Measurements from ENCODE around the gene CLIC4. TPM values are rescaled to one million over a fixed set of nuclear protein-coding genes. Genes with fewer than 3 reads are reported as not detected.
"Not testable (repeated sequence)": the region's sequence is repeated elsewhere in the genome, so short reads cannot be mapped to it uniquely, and the experiment has no call there.

CLIC4 gene
- total and polyA plus RNA-seq, 5 experiments from 2014 or later, result 0.07 to 6.6 (median 0.50) TPM

GRCh38 chr1:24875257-24875656 is 130.0 kb downstream of the CLIC4 start:
- POLR2A ChIA-PET, result no interaction called here
- peak overlapping the region in 1 of 10 donors; percentile 27 for H3K27ac Mint-ChIP-seq
- H3K9me3 Mint-ChIP-seq, result no peaks in the 10 kb centered on the region
- ATAC-seq (no peak), DNase-seq (no peak)
- H3K27me3 Mint-ChIP-seq, result peaks cover 0 to 5% (median 0%) of the 10 kb centered on the region in 5 donors
- H3K36me3 Mint-ChIP-seq, result no peaks in the 10 kb centered on the region
- H3K4me3 Mint-ChIP-seq, result no peak overlapping the region
- H3K4me1 Mint-ChIP-seq, result peaks cover 11 to 27% (median 21%) of the 10 kb centered on the region in 4 donors

GRCh38 chr1:24875991-24876506 is 130.8 kb downstream of the CLIC4 start:
- ATAC-seq, result no peak
- Mint-ChIP-seq H3K9me3 (no peaks in the 10 kb centered on the region), H3K36me3 (no peaks in the 10 kb centered on the region), H3K27ac (peak overlapping the region in 1 of 10 donors; percentile 71), H3K4me3 (no peak overlapping the region), H3K27me3 (peaks cover 0 to 5% (median 0%) of the 10 kb centered on the region in 5 donors), H3K4me1 (peaks cover 7 to 19% (median 14%) of the 10 kb centered on the region in 4 donors)
- DNase-seq, result no peak
- POLR2A ChIA-PET, result no interaction called here

GRCh38 chr1:24878045-24878444 is 132.8 kb downstream of the CLIC4 start:
- peak overlapping the region in 1 of 10 donors; percentile 51 for H3K27ac Mint-ChIP-seq
- H3K36me3 Mint-ChIP-seq, result peaks cover 0 to under 1% (median 0%) of the 10 kb centered on the region in 3 donors
- H3K9me3 Mint-ChIP-seq, result peaks cover 0 to 6% (median under 1%) of the 10 kb centered on the region in 9 donors
- POLR2A ChIA-PET, result no interaction called here
- no peak overlapping the region for H3K4me3 Mint-ChIP-seq
- no peak for ATAC-seq
- H3K4me1 Mint-ChIP-seq, result peaks cover 0 to under 1% (median 0%) of the 10 kb centered on the region in 4 donors
- no peak for DNase-seq
- peaks cover 0 to 5% (median 0%) of the 10 kb centered on the region in 5 donors for H3K27me3 Mint-ChIP-seq

GRCh38 chr1:24878775-24879742 is 133.8 kb downstream of the CLIC4 start:
- Mint-ChIP-seq H3K36me3 (peaks cover 0 to 10% (median 3%) of the 10 kb centered on the region in 3 donors), H3K27ac (no peak overlapping the region), H3K4me3 (no peak overlapping the region), H3K27me3 (peaks cover 0 to 5% (median 0%) of the 10 kb centered on the region in 5 donors), H3K4me1 (no peaks in the 10 kb centered on the region), H3K9me3 (peaks cover 0 to 16% (median 9%) of the 10 kb centered on the region in 9 donors)
- DNase-seq, result no peak
- POLR2A ChIA-PET, result interaction anchor here (0.6 kb wide), 1 partner anchor 61 kb away, joined by 3 read pairs; no protein-coding TSS in a partner anchor
- ATAC-seq, result no peak

GRCh38 chr1:24881034-24881433 is 135.8 kb downstream of the CLIC4 start:
- H3K27ac Mint-ChIP-seq, result no peak overlapping the region
- no peak overlapping the region for H3K4me3 Mint-ChIP-seq
- H3K9me3 Mint-ChIP-seq, result peaks cover 4 to 25% (median 14%) of the 10 kb centered on the region in 9 donors
- ATAC-seq (no peak), DNase-seq (no peak)
- POLR2A ChIA-PET, result interaction anchor here (0.6 kb wide), 1 partner anchor 20 kb away, joined by 3 read pairs; no protein-coding TSS in a partner anchor
- peaks cover 0 to 20% (median 4%) of the 10 kb centered on the region in 3 donors for H3K36me3 Mint-ChIP-seq
- H3K4me1 Mint-ChIP-seq, result no peaks in the 10 kb centered on the region
- peaks cover 0 to 5% (median 0%) of the 10 kb centered on the region in 5 donors for H3K27me3 Mint-ChIP-seq

- Mint-ChIP-seq H3K27ac (no peak overlapping the region), H3K36me3 (peaks cover 0 to 20% (median 4%) of the 10 kb centered on the region in 3 donors), H3K4me3 (no peak overlapping the region), H3K27me3 (peaks cover 0 to 6% (median 1%) of the 10 kb centered on the region in 5 donors), H3K4me1 (peaks cover 0 to 9% (median 0%) of the 10 kb centered on the region in 4 donors), H3K9me3 (peaks cover 4 to 25% (median 14%) of the 10 kb centered on the region in 9 donors)
- DNase-seq (no peak), ATAC-seq (no peak)
- POLR2A ChIA-PET, result no interaction called here
These were observed 139.5 kb downstream of the CLIC4 start for GRCh38 chr1:24884751-24885150.

GRCh38 chr1:24886241-24886640 is 141.0 kb downstream of the CLIC4 start:
- H3K9me3 Mint-ChIP-seq, result peaks cover 4 to 25% (median 14%) of the 10 kb centered on the region in 9 donors
- no peak for ATAC-seq
- POLR2A ChIA-PET, result interaction anchor here (0.7 kb wide), 1 partner anchor 44 kb away, joined by 3 read pairs; no protein-coding TSS in a partner anchor
- H3K27ac Mint-ChIP-seq, result peak overlapping the region in 1 of 10 donors; percentile 47
- H3K36me3 Mint-ChIP-seq, result peaks cover 0 to 20% (median 4%) of the 10 kb centered on the region in 3 donors
- H3K27me3 Mint-ChIP-seq, result peaks cover 0 to 6% (median 0%) of the 10 kb centered on the region in 5 donors
- no peak for DNase-seq
- H3K4me1 Mint-ChIP-seq, result peaks cover 0 to 10% (median 0%) of the 10 kb centered on the region in 4 donors
- no peak overlapping the region for H3K4me3 Mint-ChIP-seq

- ATAC-seq (no peak), DNase-seq (no peak)
- peaks cover 0 to 28% (median 9%) of the 10 kb centered on the region in 3 donors for H3K36me3 Mint-ChIP-seq
- POLR2A ChIA-PET, result no interaction called here
- H3K4me1 Mint-ChIP-seq, result peaks cover 0 to 10% (median 0%) of the 10 kb centered on the region in 4 donors
- H3K27me3 Mint-ChIP-seq, result peaks cover 0 to 6% (median 0%) of the 10 kb centered on the region in 5 donors
- peaks cover under 1 to 31% (median 17%) of the 10 kb centered on the region in 9 donors for H3K9me3 Mint-ChIP-seq
- peak overlapping the region in 1 of 10 donors; percentile 50 for H3K27ac Mint-ChIP-seq
- no peak overlapping the region for H3K4me3 Mint-ChIP-seq
These were observed 143.1 kb downstream of the CLIC4 start for GRCh38 chr1:24888061-24888970.

- ATAC-seq (no peak), DNase-seq (no peak)
- Mint-ChIP-seq H3K27me3 (peaks cover 0 to 6% (median 0%) of the 10 kb centered on the region in 5 donors), H3K27ac (peak overlapping the region in 1 of 10 donors; percentile 50), H3K36me3 (peaks cover 0 to 19% (median 6%) of the 10 kb centered on the region in 3 donors), H3K4me1 (peaks cover 0 to 10% (median 0%) of the 10 kb centered on the region in 4 donors), H3K4me3 (no peak overlapping the region), H3K9me3 (peaks cover 0 to 22% (median 14%) of the 10 kb centered on the region in 9 donors)
- POLR2A ChIA-PET, result no interaction called here
These were observed 143.9 kb downstream of the CLIC4 start for GRCh38 chr1:24888971-24889676.

GRCh38 chr1:24890887-24891286 is 145.6 kb downstream of the CLIC4 start:
- DNase-seq (no peak), ATAC-seq (no peak)
- no peak overlapping the region for H3K27ac Mint-ChIP-seq
- H3K9me3 Mint-ChIP-seq, result peaks cover 0 to 12% (median 9%) of the 10 kb centered on the region in 9 donors
- H3K27me3 Mint-ChIP-seq, result peaks cover 0 to 6% (median 0%) of the 10 kb centered on the region in 5 donors
- POLR2A ChIA-PET, result no interaction called here
- H3K4me1 Mint-ChIP-seq, result peaks cover 0 to 12% (median 2%) of the 10 kb centered on the region in 4 donors
- H3K4me3 Mint-ChIP-seq, result no peak overlapping the region
- peaks cover 0 to 10% (median 5%) of the 10 kb centered on the region in 3 donors for H3K36me3 Mint-ChIP-seq

GRCh38 chr1:24891367-24891766 is 146.1 kb downstream of the CLIC4 start:
- ATAC-seq, H3K27me3 Mint-ChIP-seq, POLR2A ChIA-PET, H3K4me3 Mint-ChIP-seq, DNase-seq: not testable (repeated sequence)
- H3K36me3 Mint-ChIP-seq, result peaks cover 0 to 10% (median 5%) of the 10 kb centered on the region in 3 donors
- H3K9me3 Mint-ChIP-seq, result peaks cover 0 to 12% (median 9%) of the 10 kb centered on the region in 9 donors
- peaks cover 3 to 16% (median 7%) of the 10 kb centered on the region in 4 donors for H3K4me1 Mint-ChIP-seq
- peak overlapping the region in 1 of 10 donors; percentile 43 for H3K27ac Mint-ChIP-seq
